Endothelial cell of umbilical vein (primary cell): Measurements from ENCODE around the gene DCAF7. TPM values are rescaled to one million over a fixed set of nuclear protein-coding genes. Genes with fewer than 3 reads are reported as not detected.

Experiments
- BruUV-seq: library from RNA; stranded (reverse); fragments of 400-500 nt; replicated peaks from 2 replicates; lab custom pipeline; 2021; lab: Mats Ljungman, UMichigan
- CTCF ChIA-PET: fragments of 300-600, 350-600 bp; sonication (Branson Sonifier 250); formaldehyde crosslinking; loops from one replicate; lab custom pipeline; 2021; ENCODE audit warnings: antibody characterized with exemption, inconsistent platforms; lab: Charles Lee
- POLR2A ChIA-PET: fragments of 300-600, 350-600 bp; sonication (Branson Sonifier 250); formaldehyde crosslinking; loops from one replicate; lab custom pipeline; 2021; ENCODE audit warnings: antibody characterized with exemption, inconsistent platforms; lab: Charles Lee
- DNase-seq: peaks from one replicate; pipeline ENCODE4 v3.0.0-alpha.2; 2011; ENCODE audit warnings: low read depth, low spot score
- FAIRE-seq: peaks from 2 replicates; lab custom pipeline; 2011; peaks lifted over from hg19 to GRCh38; lab: Jason Lieb, UNC
- H2AFZ ChIP-seq: 2 replicates; pipeline ENCODE4 v1.6.0; 2012; ENCODE audit warnings: low read depth, low read length, control low read depth, inconsistent platforms
- H3K27ac ChIP-seq: 2 replicates; pipeline ENCODE4 v1.5.1; 2011; ENCODE audit warnings: low read depth, mild to moderate bottlenecking, control low read depth, low read length, moderate library complexity; ENCODE audit not compliant: insufficient read depth
- H3K27me3 ChIP-seq, 2 experiments: 2 replicates each; pipeline versions ENCODE4 v1.6.0 to v1.6.1; 2011; ENCODE audit warnings: low read length in 2 of 2, mixed read lengths in 1 of 2; ENCODE audit not compliant: control insufficient read depth in 2 of 2, insufficient read depth in 2 of 2
- H3K36me3 ChIP-seq, 2 experiments: 2 replicates in 1 of 2; 3 replicates in 1 of 2; pipeline ENCODE4 v1.5.1; 2011; ENCODE audit warnings: low read length in 2 of 2, mild to moderate bottlenecking in 1 of 2, moderate library complexity in 1 of 2; ENCODE audit not compliant: control insufficient read depth in 2 of 2, insufficient read depth in 2 of 2; ENCODE audit errors: extremely low read depth in 1 of 2
- H3K4me1 ChIP-seq: 3 replicates; pipeline ENCODE4 v1.5.1; 2011; ENCODE audit warnings: mild to moderate bottlenecking, low read length; ENCODE audit not compliant: control insufficient read depth, insufficient read depth; ENCODE audit errors: extremely low read depth
- H3K4me2 ChIP-seq: 2 replicates; pipeline ENCODE4 v1.6.1; 2011; ENCODE audit warnings: low read length, control low read depth, mixed read lengths; ENCODE audit not compliant: insufficient read depth
- H3K4me3 ChIP-seq, 3 experiments: fragments of 200-600 bp in 1 of 3; sonication (generic), shearing (Covaris generic) in 1 of 3; replicated peaks in 1 of 3; 2 replicates each; pipeline ENCODE4 v1.5.1; 2011 to 2016; ENCODE audit warnings: control low read depth in 3 of 3, low read length in 3 of 3, mild to moderate bottlenecking in 2 of 3, inconsistent platforms in 1 of 3, low read depth in 1 of 3, moderate library complexity in 1 of 3; ENCODE audit not compliant: insufficient read depth in 1 of 3
- H3K79me2 ChIP-seq: 2 replicates; pipeline ENCODE4 v1.6.0; 2012; ENCODE audit warnings: low read length, inconsistent platforms; ENCODE audit not compliant: control insufficient read depth, insufficient read depth
- H3K9ac ChIP-seq: replicated peaks from 2 replicates; pipeline ENCODE3; 2011; ENCODE audit warnings: low read length, control low read depth; ENCODE audit not compliant: insufficient read depth; ENCODE audit errors: extremely low read depth
- H3K9me1 ChIP-seq: replicated peaks from 3 replicates; pipeline ENCODE4 v1.6.0; 2011; ENCODE audit warnings: mild to moderate bottlenecking, low read length; ENCODE audit not compliant: control insufficient read depth, insufficient read depth; ENCODE audit errors: extremely low read depth
- H3K9me3 ChIP-seq: replicated peaks from 2 replicates; pipeline ENCODE4 v1.5.1; 2012; ENCODE audit warnings: low read length, inconsistent platforms; ENCODE audit not compliant: control insufficient read depth, insufficient read depth
- H4K20me1 ChIP-seq: replicated peaks from 2 replicates; pipeline ENCODE3; 2011; ENCODE audit warnings: mild to moderate bottlenecking, low read length; ENCODE audit not compliant: control insufficient read depth, insufficient read depth; ENCODE audit errors: extremely low read depth
- EZH2 ChIP-seq: IDR thresholded peaks from 2 replicates; pipeline ENCODE4 v1.6.1; 2012; ENCODE audit warnings: borderline replicate concordance, low read depth, mild to moderate bottlenecking, moderate library complexity, low read length, inconsistent platforms; ENCODE audit not compliant: severe bottlenecking
- FOS ChIP-seq: IDR thresholded peaks from 2 replicates; pipeline ENCODE4 v1.6.1; 2011; ENCODE audit warnings: mild to moderate bottlenecking, low read length, moderate library complexity, borderline replicate concordance; ENCODE audit not compliant: insufficient read depth
- GATA2 ChIP-seq: IDR thresholded peaks from 2 replicates; pipeline ENCODE4 v1.7.0; 2011; ENCODE audit warnings: low read depth, mild to moderate bottlenecking, moderate library complexity, mixed read lengths, low read length; ENCODE audit not compliant: insufficient read length, insufficient read depth
- JUN ChIP-seq: IDR thresholded peaks from 2 replicates; pipeline ENCODE4 v1.6.1; 2011; ENCODE audit warnings: borderline replicate concordance, low read depth; ENCODE audit not compliant: insufficient read length, insufficient read depth
- MYC ChIP-seq: IDR thresholded peaks from one replicate; pipeline ENCODE4 v1.6.1; 2011; ENCODE audit warnings: mild to moderate bottlenecking, low read depth, low read length
- POLR2A ChIP-seq: IDR thresholded peaks from 2 replicates; pipeline ENCODE4 v1.6.1; 2012; ENCODE audit warnings: low read depth, mild to moderate bottlenecking, control low read depth, low read length
- POLR2AphosphoS5 ChIP-seq: IDR thresholded peaks from 2 replicates; pipeline ENCODE4 v1.6.1; 2012; ENCODE audit warnings: low read depth, mild to moderate bottlenecking, control low read depth, low read length, moderate library complexity; ENCODE audit not compliant: insufficient read depth
- dilution Hi-C: fragments of 300-500 bp; cut with MboI; formaldehyde crosslinking; loops from one replicate; pipeline ENCODE4 v1.15.0; 2019; ENCODE audit warnings: low sequenced_read_pairs; ENCODE audit not compliant: extremely low pct_ligation_motif_present
- intact Hi-C: fragments of 100-400 bp; cut with micrococcal nuclease; formaldehyde crosslinking; loops from one replicate; pipeline ENCODE4 v1.10.0; 2022
- polyA plus RNA-seq, 4 experiments: library from polyadenylated mRNA; depleted of rRNA in 3 of 4; stranded (reverse) in 3 of 4; unstranded in 1 of 4; fragments of >200 nt; gene quantifications; 2 replicates each; pipeline versions ENCODE4 v1.2.1 to v1.2.3, GENCODE V29; 2011 to 2012; ENCODE audit warnings: missing spikeins in 1 of 4
- total RNA-seq: library from RNA; stranded (reverse); gene quantifications from 2 replicates; pipeline ENCODE4 v1.2.3, GENCODE V29; 2021
- TF ChIP-seq, protein P1 (sequence below): IDR thresholded peaks from 2 replicates; pipeline ENCODE4 v1.6.1; 2011; ENCODE audit not compliant: insufficient read depth, insufficient read length
- TF ChIP-seq, protein P2 (sequence below), 2 donors: IDR thresholded peaks; 1 replicate in 1 of 2; 2 replicates in 1 of 2; pipeline ENCODE4 v1.5.1; 2011; ENCODE audit warnings: low read length in 2 of 2, mild to moderate bottlenecking in 2 of 2, moderate library complexity in 2 of 2, control low read depth in 1 of 2, inconsistent platforms in 1 of 2, low read depth in 1 of 2; ENCODE audit not compliant: insufficient read depth in 1 of 2; ENCODE audit errors: extremely low read depth in 1 of 2

DCAF7 gene
- total and polyA plus RNA-seq, 2 donors (not counting 3 experiments of a cell fraction or from before 2014, with no cell fraction given): 82.8 to 100 TPM

GRCh38 chr17:63621684-63622573, 71.7 kb downstream of the DCAF7 start, which contains the start of gene MAP3K3:
Gene MAP3K3 (plus strand): TSS chr17:63622417. CDS start chr17:63622760, 343 bp downstream.
- FAIRE-seq: peak; percentile 98

More at GRCh38 chr17:63621684-63622573, 71.7 kb downstream of the DCAF7 start, which contains the start of gene MAP3K3:
- Histone ChIP-seq H2AFZ (peak within 1 kb of the TSS; percentile 71), H3K27ac (peak within 1 kb of the TSS; percentile 53), H4K20me1 (peaks cover 18% of the 10 kb centered on the region), H3K9me3 (no peaks in the 10 kb centered on the region), H3K36me3 (no peaks in the 10 kb centered on the region), H3K4me3 (peak within 1 kb of the TSS; percentile 78 to 97 (median 80)), H3K9ac (peak within 1 kb of the TSS; percentile 84), H3K27me3 (no peaks in the 10 kb centered on the region), H3K9me1 (no peaks in the 10 kb centered on the region), H3K79me2 (peaks cover 38% of the 10 kb centered on the region), H3K4me1 (peaks cover 27% of the 10 kb centered on the region), H3K4me2 (peak within 1 kb of the TSS; percentile 100)
- TF ChIP-seq JUN: no peak
- TF ChIP-seq MYC: no peak
- no peak for TF ChIP-seq GATA2
- no peak for TF ChIP-seq EZH2
- TF ChIP-seq POLR2AphosphoS5: peak; percentile 97
- TF ChIP-seq, protein P1, sequence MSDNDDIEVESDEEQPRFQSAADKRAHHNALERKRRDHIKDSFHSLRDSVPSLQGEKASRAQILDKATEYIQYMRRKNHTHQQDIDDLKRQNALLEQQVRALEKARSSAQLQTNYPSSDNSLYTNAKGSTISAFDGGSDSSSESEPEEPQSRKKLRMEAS: no peak
- peak; percentile 93 for TF ChIP-seq POLR2A
- TF ChIP-seq, protein P2, sequence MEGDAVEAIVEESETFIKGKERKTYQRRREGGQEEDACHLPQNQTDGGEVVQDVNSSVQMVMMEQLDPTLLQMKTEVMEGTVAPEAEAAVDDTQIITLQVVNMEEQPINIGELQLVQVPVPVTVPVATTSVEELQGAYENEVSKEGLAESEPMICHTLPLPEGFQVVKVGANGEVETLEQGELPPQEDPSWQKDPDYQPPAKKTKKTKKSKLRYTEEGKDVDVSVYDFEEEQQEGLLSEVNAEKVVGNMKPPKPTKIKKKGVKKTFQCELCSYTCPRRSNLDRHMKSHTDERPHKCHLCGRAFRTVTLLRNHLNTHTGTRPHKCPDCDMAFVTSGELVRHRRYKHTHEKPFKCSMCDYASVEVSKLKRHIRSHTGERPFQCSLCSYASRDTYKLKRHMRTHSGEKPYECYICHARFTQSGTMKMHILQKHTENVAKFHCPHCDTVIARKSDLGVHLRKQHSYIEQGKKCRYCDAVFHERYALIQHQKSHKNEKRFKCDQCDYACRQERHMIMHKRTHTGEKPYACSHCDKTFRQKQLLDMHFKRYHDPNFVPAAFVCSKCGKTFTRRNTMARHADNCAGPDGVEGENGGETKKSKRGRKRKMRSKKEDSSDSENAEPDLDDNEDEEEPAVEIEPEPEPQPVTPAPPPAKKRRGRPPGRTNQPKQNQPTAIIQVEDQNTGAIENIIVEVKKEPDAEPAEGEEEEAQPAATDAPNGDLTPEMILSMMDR (IDR thresholded peaks at IDR 0.05; ENCODE audit: extremely low read depth in 1 of 2, insufficient read depth in 1 of 2, low read depth in 1 of 2, low read length in 2 of 2): peak in 1 of 2 donors; percentile 24
- TF ChIP-seq FOS: no peak
- intact Hi-C loops (loop anchor here (1.0 to 5.0 kb wide), 5 partner anchors 12 to 153 kb away; partner anchors contain the start of genes DCAF7, DDX42, STRADA and TACO1), dilution Hi-C loops (no loop called here)
- DNase-seq: peak; percentile 100
- BruUV-seq: no TSS peak
- CTCF ChIA-PET: interaction anchor here (0.6 to 5.0 kb wide), 15 partner anchors 8 to 216 kb away, joined by 3 to 32 read pairs (median 3); no protein-coding TSS in a partner anchor
- POLR2A ChIA-PET: interaction anchor here (0.8 to 1.2 kb wide), 7 partner anchors 11 to 175 kb away, joined by 3 to 10 read pairs (median 4); partner anchors contain the start of genes CCDC47 and DDX42
